Esophagus squamous epithelium (tissue), 5 donors: ENCODE measurements around the gene FRMD4A. TPM values are rescaled to one million over a fixed set of nuclear protein-coding genes. Genes with fewer than 3 reads are reported as not detected.

ENCODE experiments used
- DNase-seq: peaks from one replicate; lab custom pipeline; 2025; lab: John Stamatoyannopoulos, UW
- H3K27ac ChIP-seq, 4 donors: fragments of 200-600 bp; sonication (generic); one replicate each; pipeline ENCODE4 v1.5.1; 2016 to 2019; ENCODE audit warnings: mild to moderate bottlenecking in 1 of 4
- H3K27me3 ChIP-seq, 4 donors: fragments of 200-600 bp; sonication (generic); 1 replicate in 3 of 4; 2 replicates in 1 of 4; pipeline versions ENCODE4 v1.5.1 to v1.6.0; 2017 to 2021; ENCODE audit warnings: antibody characterized with exemption in 1 of 4
- H3K36me3 ChIP-seq, 3 donors: fragments of 200-600 bp; sonication (generic); one replicate each; pipeline ENCODE4 v1.5.1; 2016 to 2019
- H3K4me1 ChIP-seq, 3 donors: fragments of 200-600 bp; sonication (generic); one replicate each; pipeline ENCODE4 v1.5.1; 2017 to 2019
- H3K4me3 ChIP-seq, 4 donors: fragments of 200-600 bp; sonication (generic); 1 replicate in 3 of 4; 2 replicates in 1 of 4; pipeline ENCODE4 v1.5.1; 2016 to 2019; ENCODE audit warnings: mild to moderate bottlenecking in 2 of 4, moderate library complexity in 1 of 4
- H3K9me3 ChIP-seq, 3 donors: fragments of 200-600 bp; sonication (generic); one replicate each; pipeline ENCODE4 v1.5.1; 2016 to 2019
- POLR2A ChIP-seq, 4 donors: fragments of 450-650 bp; IDR thresholded peaks; one replicate each; pipeline ENCODE4 v1.6.1; 2017; ENCODE audit warnings: antibody characterized with exemption in 4 of 4, mild to moderate bottlenecking in 4 of 4, moderate library complexity in 3 of 4
- WGBS, 2 donors: methylation state at CpG; one replicate each; pipeline ENCODE4 v1.1.5; 2018; 5-methylcytosine and 5-hydroxymethylcytosine counted together
- intact Hi-C: fragments of 100-400 bp; cut with DNase I; formaldehyde crosslinking; loops from one replicate; pipeline ENCODE4 v1.15.0; 2022
- total RNA-seq, 4 donors: library from RNA; depleted of rRNA; stranded (reverse); fragments of >200 nt; gene quantifications; one replicate each; pipeline ENCODE4 v1.1.0, GENCODE V29; 2016
- TF ChIP-seq, protein P1 (sequence below), 6 experiments: fragments of 450-650 bp in 4 of 6; fragments of 200-600 bp in 2 of 6; sonication (generic) in 2 of 6; IDR thresholded peaks; one replicate each; pipeline ENCODE4 v1.5.1; 2016 to 2019; ENCODE audit warnings: antibody characterized with exemption in 6 of 6, mild to moderate bottlenecking in 4 of 6, moderate library complexity in 4 of 6
- donor health status: DM: yes; HTN: yes; CAD: no.

The FRMD4A gene
- total RNA-seq, 4 donors from 2014 or later: 7.3 to 15.3 (median 8.6) TPM

DNA sequence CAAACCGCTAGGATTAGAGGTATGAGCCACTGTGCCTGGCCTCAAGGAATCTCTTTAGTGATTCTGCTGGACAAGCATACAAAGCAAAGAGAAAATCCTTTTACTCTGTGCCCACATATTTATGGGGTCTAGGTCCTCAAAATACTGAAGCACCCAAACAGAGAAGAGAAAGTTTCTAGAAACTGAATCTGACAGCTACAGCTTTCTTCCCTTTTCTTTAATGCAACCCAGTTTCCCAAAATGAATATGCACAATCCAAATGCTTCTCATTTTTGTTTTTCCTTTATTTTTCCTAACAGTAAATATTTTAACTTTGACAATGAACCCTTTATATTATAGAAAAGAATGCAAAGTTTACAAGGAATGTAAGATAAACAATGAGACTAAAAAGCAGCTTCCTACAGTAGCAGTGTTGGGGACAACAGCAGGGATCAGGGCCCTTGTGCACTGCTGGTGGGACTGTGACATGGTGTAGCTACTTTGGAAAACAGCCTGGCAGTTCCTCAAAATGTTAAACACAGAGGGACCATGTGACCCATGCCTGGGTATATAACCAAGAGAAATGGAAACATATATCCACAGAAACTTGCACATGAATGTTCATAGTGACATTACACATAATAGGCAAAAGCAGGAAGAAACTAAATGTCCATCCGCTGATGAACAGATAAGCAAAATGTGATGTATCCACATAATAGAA lies 418.8 kb downstream of the FRMD4A start:
- 94 to 97% methylated on average over 2 of the region's 2 CpGs for WGBS, 2 donors
- intact Hi-C loops: no loop called here
- Histone ChIP-seq H3K27ac (no peak overlapping the region), H3K4me1 (no peaks in the 10 kb centered on the region), H3K4me3 (no peak overlapping the region), H3K9me3 (no peaks in the 10 kb centered on the region), H3K27me3 (no peaks in the 10 kb centered on the region), H3K36me3 (no peaks in the 10 kb centered on the region)
- TF ChIP-seq POLR2A (IDR thresholded peaks at IDR 0.05): no peak
- TF ChIP-seq, protein P1, sequence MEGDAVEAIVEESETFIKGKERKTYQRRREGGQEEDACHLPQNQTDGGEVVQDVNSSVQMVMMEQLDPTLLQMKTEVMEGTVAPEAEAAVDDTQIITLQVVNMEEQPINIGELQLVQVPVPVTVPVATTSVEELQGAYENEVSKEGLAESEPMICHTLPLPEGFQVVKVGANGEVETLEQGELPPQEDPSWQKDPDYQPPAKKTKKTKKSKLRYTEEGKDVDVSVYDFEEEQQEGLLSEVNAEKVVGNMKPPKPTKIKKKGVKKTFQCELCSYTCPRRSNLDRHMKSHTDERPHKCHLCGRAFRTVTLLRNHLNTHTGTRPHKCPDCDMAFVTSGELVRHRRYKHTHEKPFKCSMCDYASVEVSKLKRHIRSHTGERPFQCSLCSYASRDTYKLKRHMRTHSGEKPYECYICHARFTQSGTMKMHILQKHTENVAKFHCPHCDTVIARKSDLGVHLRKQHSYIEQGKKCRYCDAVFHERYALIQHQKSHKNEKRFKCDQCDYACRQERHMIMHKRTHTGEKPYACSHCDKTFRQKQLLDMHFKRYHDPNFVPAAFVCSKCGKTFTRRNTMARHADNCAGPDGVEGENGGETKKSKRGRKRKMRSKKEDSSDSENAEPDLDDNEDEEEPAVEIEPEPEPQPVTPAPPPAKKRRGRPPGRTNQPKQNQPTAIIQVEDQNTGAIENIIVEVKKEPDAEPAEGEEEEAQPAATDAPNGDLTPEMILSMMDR (IDR thresholded peaks at IDR 0.05): no peak
- no peak for DNase-seq

DNA sequence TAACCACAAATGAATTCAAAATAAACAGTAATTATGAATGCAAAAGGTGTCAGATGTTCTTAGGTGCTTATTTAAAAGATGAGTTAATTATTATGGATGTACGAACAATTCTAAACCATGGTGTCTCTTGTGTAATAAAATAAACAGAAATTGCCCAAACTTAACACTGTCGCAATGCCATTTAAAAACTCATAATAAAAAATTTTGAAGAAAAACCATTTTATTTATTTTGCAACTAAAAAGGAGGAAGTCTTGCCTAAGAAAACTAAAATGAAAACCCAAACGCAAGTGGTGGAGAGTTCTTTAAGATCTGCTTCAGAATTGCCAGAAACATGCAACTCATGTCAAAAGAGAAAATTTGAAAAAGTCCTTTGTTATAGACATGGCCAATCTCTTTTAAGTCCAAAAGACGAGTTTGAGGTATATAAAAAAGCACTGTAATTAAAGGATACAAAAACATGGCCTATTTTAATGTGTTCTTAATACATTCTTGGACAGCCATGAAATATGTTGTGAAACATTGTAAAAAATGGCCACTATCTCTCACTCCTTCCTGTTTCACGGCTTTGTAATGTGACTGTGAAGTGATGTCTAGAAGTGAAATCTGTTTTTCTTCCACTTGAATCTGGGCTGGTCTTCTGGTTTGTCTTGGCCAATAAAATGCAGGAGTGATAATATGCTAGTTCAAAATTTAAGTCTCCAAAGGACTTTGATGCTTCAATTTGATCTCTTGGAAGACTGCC lies 421.0 kb downstream of the FRMD4A start:
- Histone ChIP-seq H3K9me3 (no peaks in the 10 kb centered on the region), H3K36me3 (no peaks in the 10 kb centered on the region), H3K4me3 (no peak overlapping the region), H3K4me1 (no peaks in the 10 kb centered on the region), H3K27me3 (no peaks in the 10 kb centered on the region), H3K27ac (no peak overlapping the region)
- DNase-seq: no peak
- no peak for TF ChIP-seq POLR2A (IDR thresholded peaks at IDR 0.05)
- TF ChIP-seq, protein P1 (IDR thresholded peaks at IDR 0.05): no peak
- 76% methylated on average over 5 of the region's 5 CpGs for WGBS, 2 donors
- intact Hi-C loops: no loop called here

GRCh38 chr10:13908475-13908874 lies 422.2 kb downstream of the FRMD4A start:
- TF ChIP-seq, protein P1 (IDR thresholded peaks at IDR 0.05): no peak
- no peak for TF ChIP-seq POLR2A (IDR thresholded peaks at IDR 0.05)

GRCh38 chr10:13907570-13907969 lies 423.2 kb downstream of the FRMD4A start:
- DNase-seq: no peak
- Histone ChIP-seq H3K27me3 (no peaks in the 10 kb centered on the region), H3K9me3 (no peaks in the 10 kb centered on the region), H3K36me3 (no peaks in the 10 kb centered on the region), H3K4me1 (no peaks in the 10 kb centered on the region), H3K4me3 (no peak overlapping the region), H3K27ac (no peak overlapping the region)
- 76 to 87% methylated on average over 6 of the region's 6 CpGs for WGBS, 2 donors
- no peak for TF ChIP-seq POLR2A (IDR thresholded peaks at IDR 0.05)
- TF ChIP-seq, protein P1 (IDR thresholded peaks at IDR 0.05): no peak
- intact Hi-C loops: no loop called here

More at GRCh38 chr10:13908475-13908874, 422.2 kb downstream of the FRMD4A start:
- Histone ChIP-seq H3K4me1 (no peaks in the 10 kb centered on the region), H3K4me3 (no peak overlapping the region), H3K9me3 (no peaks in the 10 kb centered on the region), H3K36me3 (no peaks in the 10 kb centered on the region), H3K27ac (no peak overlapping the region), H3K27me3 (no peaks in the 10 kb centered on the region)
- intact Hi-C loops: no loop called here
- DNase-seq: no peak
- WGBS, 2 donors: 79 to 82% methylated on average over 4 of the region's 4 CpGs

DNA sequence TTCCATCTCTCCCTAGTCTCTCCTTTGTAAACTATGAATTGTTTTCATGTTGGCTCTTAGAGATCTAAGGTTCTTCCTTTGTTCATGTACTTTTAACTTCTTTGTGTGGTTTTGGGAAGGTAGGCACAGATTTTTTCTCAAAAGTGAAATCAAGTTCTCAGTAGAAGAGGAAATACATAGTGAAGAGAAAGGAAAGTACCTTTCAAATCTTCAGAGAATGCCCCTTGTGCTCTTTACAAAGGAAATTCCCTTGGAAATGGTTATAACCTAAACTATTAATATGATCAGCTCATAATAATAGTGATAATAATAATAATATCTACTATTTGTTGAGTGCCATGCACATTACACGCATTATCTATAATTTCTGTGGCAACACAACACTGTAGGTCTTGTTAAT lies 425.4 kb downstream of the FRMD4A start:
- no peak for DNase-seq
- TF ChIP-seq, protein P1 (IDR thresholded peaks at IDR 0.05): no peak
- TF ChIP-seq POLR2A (IDR thresholded peaks at IDR 0.05): no peak
- Histone ChIP-seq H3K36me3 (no peaks in the 10 kb centered on the region), H3K27me3 (no peaks in the 10 kb centered on the region), H3K4me3 (no peak overlapping the region), H3K27ac (no peak overlapping the region), H3K4me1 (no peaks in the 10 kb centered on the region), H3K9me3 (no peaks in the 10 kb centered on the region)
- 84 to 100% methylated on average over 1 of the region's 1 CpG for WGBS, 2 donors
- intact Hi-C loops: no loop called here
